Measurements from ENCODE around the gene CDC42. TPM values are rescaled to one million over a fixed set of nuclear protein-coding genes. Genes with fewer than 3 reads are reported as not detected.

Gene CDC42
- total RNA-seq, 1 donor: 525 TPM

DNA sequence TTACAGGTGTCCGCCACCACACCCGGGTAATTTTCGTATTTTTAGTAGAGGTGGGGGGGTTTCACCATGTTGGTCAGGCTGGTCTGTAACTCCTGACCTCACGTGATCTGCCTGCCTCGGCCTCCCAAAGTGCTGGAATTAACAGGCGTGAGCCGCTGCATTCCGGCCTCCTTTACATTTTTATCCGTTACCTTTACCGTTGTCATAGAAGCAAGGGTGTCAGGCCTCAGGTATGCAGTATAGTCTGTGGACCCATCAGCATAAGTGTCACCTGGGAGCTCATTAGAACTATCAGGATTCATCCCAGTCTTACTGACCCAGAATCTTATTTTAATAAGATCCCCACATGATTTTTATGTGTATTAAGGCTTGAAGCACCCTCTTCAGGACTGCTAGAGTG is 5.4 kb downstream of the CDC42 start:
- no peak for DNase-seq (ENCODE audit: low read depth)
- no peak overlapping the region for H3K4me3 ChIP-seq (ENCODE audit: low read depth, low read length)
- TF ChIP-seq, protein P1, sequence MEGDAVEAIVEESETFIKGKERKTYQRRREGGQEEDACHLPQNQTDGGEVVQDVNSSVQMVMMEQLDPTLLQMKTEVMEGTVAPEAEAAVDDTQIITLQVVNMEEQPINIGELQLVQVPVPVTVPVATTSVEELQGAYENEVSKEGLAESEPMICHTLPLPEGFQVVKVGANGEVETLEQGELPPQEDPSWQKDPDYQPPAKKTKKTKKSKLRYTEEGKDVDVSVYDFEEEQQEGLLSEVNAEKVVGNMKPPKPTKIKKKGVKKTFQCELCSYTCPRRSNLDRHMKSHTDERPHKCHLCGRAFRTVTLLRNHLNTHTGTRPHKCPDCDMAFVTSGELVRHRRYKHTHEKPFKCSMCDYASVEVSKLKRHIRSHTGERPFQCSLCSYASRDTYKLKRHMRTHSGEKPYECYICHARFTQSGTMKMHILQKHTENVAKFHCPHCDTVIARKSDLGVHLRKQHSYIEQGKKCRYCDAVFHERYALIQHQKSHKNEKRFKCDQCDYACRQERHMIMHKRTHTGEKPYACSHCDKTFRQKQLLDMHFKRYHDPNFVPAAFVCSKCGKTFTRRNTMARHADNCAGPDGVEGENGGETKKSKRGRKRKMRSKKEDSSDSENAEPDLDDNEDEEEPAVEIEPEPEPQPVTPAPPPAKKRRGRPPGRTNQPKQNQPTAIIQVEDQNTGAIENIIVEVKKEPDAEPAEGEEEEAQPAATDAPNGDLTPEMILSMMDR (IDR thresholded peaks at IDR 0.05; ENCODE audit: insufficient read depth, low read length): no peak

GRCh38 chr1:22064751-22065402 is 12.4 kb downstream of the CDC42 start:
- H3K4me3 ChIP-seq (ENCODE audit: low read depth, low read length): no peak overlapping the region
- DNase-seq (ENCODE audit: low read depth): no peak
- TF ChIP-seq, protein P1 (IDR thresholded peaks at IDR 0.05; ENCODE audit: insufficient read depth, low read length): no peak

DNA sequence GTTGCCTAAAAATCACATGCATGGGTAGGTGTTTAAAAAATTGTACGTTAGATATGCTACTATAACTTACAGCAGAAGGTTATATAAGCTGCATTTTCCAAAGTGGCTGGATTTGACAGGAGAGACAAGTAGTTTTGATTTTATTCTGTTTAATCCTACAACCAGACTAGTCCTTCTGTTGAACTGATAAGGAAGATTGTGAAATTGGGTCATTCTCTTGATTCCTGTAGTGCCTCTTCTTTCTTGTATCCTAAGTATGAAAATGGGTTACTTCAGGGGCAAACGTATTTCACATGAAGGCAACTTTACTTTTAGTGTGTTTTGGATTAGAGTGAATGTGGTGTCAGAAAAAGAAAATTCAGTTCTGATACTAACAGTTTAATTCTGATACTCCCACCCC is 19.0 kb downstream of the CDC42 start:
- H3K4me3 ChIP-seq (ENCODE audit: low read depth, low read length): no peak overlapping the region
- no peak for DNase-seq (ENCODE audit: low read depth)
- TF ChIP-seq, protein P1 (IDR thresholded peaks at IDR 0.05; ENCODE audit: insufficient read depth, low read length): no peak

- no peak overlapping the region for H3K4me3 ChIP-seq (ENCODE audit: low read depth, low read length)
- DNase-seq (ENCODE audit: low read depth): no peak
- TF ChIP-seq, protein P1 (IDR thresholded peaks at IDR 0.05; ENCODE audit: insufficient read depth, low read length): no peak
Observed at GRCh38 chr1:22074803-22075202, 22.3 kb downstream of the CDC42 start.

DNA sequence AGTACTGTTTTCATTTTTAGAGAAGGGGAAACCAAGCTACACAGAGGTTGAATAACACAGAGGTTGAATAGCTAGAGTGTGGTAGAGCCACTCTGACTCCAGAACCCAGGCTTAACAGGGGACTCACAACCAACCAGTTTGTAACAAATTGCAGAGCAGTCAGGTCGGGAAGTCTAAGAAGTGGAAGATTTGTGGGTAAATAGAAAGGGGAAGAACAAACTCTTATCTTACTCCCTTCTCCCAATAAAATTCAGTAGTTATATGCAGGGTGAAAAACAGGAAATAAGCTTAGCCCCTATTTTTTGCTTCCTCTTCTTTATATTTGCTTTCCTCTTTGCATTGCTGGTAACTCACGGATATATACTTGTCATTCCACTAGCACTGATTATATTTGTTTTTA is 23.2 kb downstream of the CDC42 start:
- DNase-seq (ENCODE audit: low read depth): no peak
- H3K4me3 ChIP-seq (ENCODE audit: low read depth, low read length): no peak overlapping the region
- TF ChIP-seq, protein P1 (IDR thresholded peaks at IDR 0.05; ENCODE audit: insufficient read depth, low read length): no peak

GRCh38 chr1:22076346-22076745 is 23.8 kb downstream of the CDC42 start:
- TF ChIP-seq, protein P1 (IDR thresholded peaks at IDR 0.05; ENCODE audit: insufficient read depth, low read length): no peak
- no peak for DNase-seq (ENCODE audit: low read depth)
- H3K4me3 ChIP-seq (ENCODE audit: low read depth, low read length): no peak overlapping the region

DNA sequence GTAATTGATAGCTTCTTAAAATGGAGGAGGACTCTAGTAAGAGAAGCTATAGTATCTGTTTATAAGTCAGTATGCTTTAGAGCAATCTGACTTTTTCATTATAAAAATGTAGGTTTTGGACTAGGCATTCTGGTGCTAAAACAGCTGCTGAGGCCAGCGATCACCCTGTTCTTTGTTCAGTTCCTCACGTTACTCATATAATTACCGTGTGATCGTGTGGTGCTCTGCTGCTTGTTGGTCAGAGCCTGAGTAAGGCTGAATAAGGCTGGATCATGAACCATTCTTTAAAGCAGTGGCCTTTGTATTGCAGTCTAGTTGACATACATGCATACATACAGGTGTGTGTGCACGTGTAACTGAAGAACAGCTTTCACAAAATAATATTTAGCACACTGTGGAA is 25.2 kb downstream of the CDC42 start:
- TF ChIP-seq, protein P1 (IDR thresholded peaks at IDR 0.05; ENCODE audit: insufficient read depth, low read length): no peak
- DNase-seq (ENCODE audit: low read depth): no peak
- no peak overlapping the region for H3K4me3 ChIP-seq (ENCODE audit: low read depth, low read length)
